H1 (cell line): ENCODE results near the gene CHPF2. TPM values are rescaled to one million over a fixed set of nuclear protein-coding genes. Genes with fewer than 3 reads are reported as not detected.
A peak's percentile ranks its signal among the peaks of the same experiment; 100 is the strongest.

Source experiments
- CTCF ChIA-PET: fragments of 300-600 bp; sonication (Branson Sonifier 250); formaldehyde crosslinking; loops from one replicate; lab custom pipeline; 2021; ENCODE audit not compliant: partially characterized antibody; lab: Charles Lee
- POLR2A ChIA-PET: fragments of 300-600 bp; sonication (Branson Sonifier 250); formaldehyde crosslinking; loops from one replicate; lab custom pipeline; 2021; ENCODE audit warnings: inconsistent platforms; ENCODE audit not compliant: partially characterized antibody; lab: Charles Lee
- DNase-seq, 2 experiments: peaks; one replicate each; pipeline versions ENCODE4 v3.0.0 to v3.0.0-alpha.2; 2010 to 2022; ENCODE audit warnings: low spot score in 2 of 2, low read depth in 1 of 2, mixed read lengths in 1 of 2
- FAIRE-seq: peaks from 2 replicates; lab custom pipeline; 2011; peaks lifted over from hg19 to GRCh38; lab: Jason Lieb, UNC
- H2AFZ ChIP-seq: 2 replicates; pipeline ENCODE4 v1.8.1; 2012; ENCODE audit warnings: low read length, inconsistent platforms
- H2AK5ac ChIP-seq: 2 replicates; pipeline ENCODE4 v1.6.1; 2013; ENCODE audit warnings: low read depth, low read length
- H2BK120ac ChIP-seq: replicated peaks from 2 replicates; pipeline ENCODE3; 2013; ENCODE audit warnings: low read depth, low read length, inconsistent platforms
- H2BK12ac ChIP-seq: 2 replicates; pipeline ENCODE4 v1.6.1; 2013; ENCODE audit warnings: low read depth, low read length
- H2BK15ac ChIP-seq: 2 replicates; pipeline ENCODE4 v1.6.1; 2013; ENCODE audit warnings: low read length
- H2BK20ac ChIP-seq: 2 replicates; pipeline ENCODE4 v1.6.1; 2013; ENCODE audit warnings: low read length
- H2BK5ac ChIP-seq: 2 replicates; pipeline ENCODE4 v1.6.1; 2013; ENCODE audit warnings: low read depth, low read length
- H3K14ac ChIP-seq: 2 replicates; pipeline ENCODE4 v1.6.1; 2013; ENCODE audit warnings: inconsistent platforms; ENCODE audit not compliant: insufficient read length
- H3K18ac ChIP-seq: 2 replicates; pipeline ENCODE4 v1.6.1; 2013; ENCODE audit warnings: low read length; ENCODE audit errors: extremely low read depth
- H3K23ac ChIP-seq: 2 replicates; pipeline ENCODE4 v1.6.1; 2013; ENCODE audit warnings: inconsistent platforms; ENCODE audit not compliant: insufficient read length
- H3K23me2 ChIP-seq: 2 replicates; pipeline ENCODE4 v1.6.1; 2013; ENCODE audit warnings: low read depth, low read length
- H3K27ac ChIP-seq: 2 replicates; pipeline ENCODE4 v1.6.1; 2011; ENCODE audit warnings: low read depth, low read length, inconsistent platforms
- H3K27me3 ChIP-seq, 4 experiments: replicated peaks in 1 of 4; 1 replicate in 1 of 4; 2 replicates in 3 of 4; pipeline versions ENCODE4 v1.6.1 to v1.8.1; 2011 to 2013; ENCODE audit warnings: low read length in 3 of 4, mild to moderate bottlenecking in 3 of 4, inconsistent platforms in 2 of 4, mixed read lengths in 2 of 4, moderate library complexity in 1 of 4; ENCODE audit not compliant: control insufficient read depth in 3 of 4, insufficient read depth in 3 of 4; ENCODE audit errors: extremely low read depth in 1 of 4
- H3K36me3 ChIP-seq, 4 experiments: 2 replicates each; pipeline versions ENCODE4 v1.6.1 to v1.8.1; 2011 to 2013; ENCODE audit warnings: mild to moderate bottlenecking in 4 of 4, low read length in 3 of 4, moderate library complexity in 2 of 4, control low read depth in 1 of 4, inconsistent platforms in 1 of 4; ENCODE audit not compliant: insufficient read depth in 4 of 4, control insufficient read depth in 2 of 4
- H3K4ac ChIP-seq: replicated peaks from 2 replicates; pipeline ENCODE3; 2013; ENCODE audit warnings: low read length, low read depth, mixed read lengths, inconsistent platforms; ENCODE audit not compliant: insufficient read length
- H3K4me1 ChIP-seq, 4 experiments: replicated peaks in 1 of 4; 1 replicate in 1 of 4; 2 replicates in 3 of 4; pipeline versions ENCODE4 v1.6.1 to v1.8.1; 2011 to 2013; ENCODE audit warnings: low read length in 3 of 4, inconsistent platforms in 2 of 4, mixed read lengths in 1 of 4; ENCODE audit not compliant: insufficient read depth in 4 of 4, control insufficient read depth in 3 of 4
- H3K4me2 ChIP-seq, 2 experiments: 2 replicates each; pipeline versions ENCODE4 v1.6.1 to v1.8.1; 2011 to 2013; ENCODE audit warnings: low read depth in 2 of 2, low read length in 2 of 2, control low read depth in 1 of 2, inconsistent platforms in 1 of 2, mild to moderate bottlenecking in 1 of 2; ENCODE audit not compliant: insufficient read depth in 1 of 2
- H3K4me3 ChIP-seq, 4 experiments: fragments of 200-600, 300-600 bp in 1 of 4; sonication (generic), shearing (Covaris generic), sonication (Bioruptor Twin) in 1 of 4; 2 replicates each; pipeline versions ENCODE4 v1.5.1 to v1.8.1; 2011 to 2016; ENCODE audit warnings: low read length in 4 of 4, low read depth in 3 of 4, control low read depth in 2 of 4, inconsistent platforms in 2 of 4, mild to moderate bottlenecking in 2 of 4, mixed read lengths in 1 of 4, moderate library complexity in 1 of 4; ENCODE audit not compliant: insufficient read depth in 2 of 4; ENCODE audit errors: extremely low read depth in 1 of 4
- H3K56ac ChIP-seq: replicated peaks from 2 replicates; pipeline ENCODE3; 2013; ENCODE audit warnings: low read depth, mild to moderate bottlenecking, mixed read lengths, low read length, inconsistent platforms; ENCODE audit not compliant: insufficient read length
- H3K79me1 ChIP-seq: 2 replicates; pipeline ENCODE4 v1.6.1; 2013; ENCODE audit warnings: low read depth, low read length, control low read depth
- H3K79me2 ChIP-seq, 2 experiments: 2 replicates each; pipeline versions ENCODE4 v1.6.1 to v1.8.1; 2012 to 2013; ENCODE audit warnings: low read length in 2 of 2, mild to moderate bottlenecking in 2 of 2, inconsistent platforms in 1 of 2; ENCODE audit not compliant: insufficient read depth in 2 of 2, control insufficient read depth in 1 of 2
- H3K9ac ChIP-seq, 4 experiments: replicated peaks in 1 of 4; 1 replicate in 1 of 4; 2 replicates in 3 of 4; pipeline versions ENCODE4 v1.6.1 to v1.8.1; 2011 to 2013; ENCODE audit warnings: low read depth in 3 of 4, low read length in 3 of 4, control low read depth in 2 of 4, mild to moderate bottlenecking in 2 of 4, moderate library complexity in 2 of 4, inconsistent platforms in 1 of 4; ENCODE audit errors: extremely low read depth in 1 of 4
- H3K9me3 ChIP-seq, 2 experiments: 2 replicates each; pipeline versions ENCODE4 v1.6.1 to v1.8.1; 2012 to 2013; ENCODE audit warnings: mild to moderate bottlenecking in 2 of 2, moderate library complexity in 2 of 2, control low read depth in 1 of 2, inconsistent platforms in 1 of 2, low read depth in 1 of 2, low read length in 1 of 2, mixed read lengths in 1 of 2; ENCODE audit not compliant: insufficient read depth in 2 of 2
- H4K20me1 ChIP-seq, 2 experiments: replicated peaks in 1 of 2; 2 replicates each; pipeline versions ENCODE3 to v1.8.1; 2011 to 2013; ENCODE audit warnings: inconsistent platforms in 2 of 2, low read length in 2 of 2, mild to moderate bottlenecking in 1 of 2; ENCODE audit not compliant: insufficient read depth in 2 of 2, control insufficient read depth in 1 of 2
- H4K5ac ChIP-seq: 2 replicates; pipeline ENCODE4 v1.6.1; 2013; ENCODE audit warnings: low read length, low read depth, mixed read lengths, inconsistent platforms; ENCODE audit not compliant: insufficient read length
- H4K8ac ChIP-seq: 2 replicates; pipeline ENCODE4 v1.8.0; 2013; ENCODE audit warnings: mild to moderate bottlenecking, moderate library complexity, low read length, inconsistent platforms; ENCODE audit not compliant: insufficient read depth; ENCODE audit errors: extremely low read depth
- H4K91ac ChIP-seq: replicated peaks from 2 replicates; pipeline ENCODE3; 2013; ENCODE audit warnings: low read length, mixed read lengths, inconsistent platforms; ENCODE audit not compliant: insufficient read length
- BACH1 ChIP-seq: IDR thresholded peaks from 2 replicates; pipeline ENCODE4 v1.6.1; 2012; ENCODE audit warnings: low read length, improper control_type of control experiment
- CEBPB ChIP-seq: IDR thresholded peaks from 2 replicates; pipeline ENCODE4 v1.6.1; 2012; ENCODE audit warnings: low read depth, low read length
- HDAC6 ChIP-seq: IDR thresholded peaks from one replicate; pipeline ENCODE4 v1.7.1; 2012; ENCODE audit warnings: low read depth, mild to moderate bottlenecking, inconsistent platforms, low read length, moderate library complexity
- MAFK ChIP-seq: IDR thresholded peaks from 2 replicates; pipeline ENCODE4 v1.6.1; 2012; ENCODE audit warnings: low read depth, mild to moderate bottlenecking, improper control_type of control experiment, low read length
- RFX5 ChIP-seq: IDR thresholded peaks from 2 replicates; pipeline ENCODE4 v1.6.1; 2011; ENCODE audit warnings: low read depth, low read length, improper control_type of control experiment, borderline replicate concordance
- RNF2 ChIP-seq: fragments of 200-900, 300-1000 bp; sonication (generic); IDR thresholded peaks from 2 replicates; pipeline ENCODE4 v1.7.1; 2016; ENCODE audit warnings: borderline replicate concordance, low read depth, mild to moderate bottlenecking, antibody characterized with exemption, low read length; ENCODE audit not compliant: poor library complexity, severe bottlenecking; ENCODE audit errors: missing control alignments
- SIRT6 ChIP-seq: IDR thresholded peaks from one replicate; pipeline ENCODE4 v1.7.1; 2012; ENCODE audit warnings: low read length, inconsistent platforms
- SP2 ChIP-seq: IDR thresholded peaks from 2 replicates; pipeline ENCODE4 v1.6.1; 2012; ENCODE audit warnings: mild to moderate bottlenecking, low read length, inconsistent platforms
- TCF12 ChIP-seq: IDR thresholded peaks from 2 replicates; pipeline ENCODE4 v1.6.1; 2011; ENCODE audit warnings: low read depth, mild to moderate bottlenecking, low read length
- ZNF274 ChIP-seq: IDR thresholded peaks from 2 replicates; pipeline ENCODE4 v1.7.0; 2012; ENCODE audit warnings: low read length, borderline replicate concordance; ENCODE audit errors: extremely low read depth
- WGBS, 2 experiments: shearing (Covaris generic) in 1 of 2; methylation state at CpG; one replicate each; pipeline versions ENCODE4 v1.1.6 to v1.1.7; 2013 to 2015; ENCODE audit warnings: low lambda C conversion rate in 2 of 2, mixed read lengths in 2 of 2, inconsistent platforms in 1 of 2, low coverage in 1 of 2, missing lambda C conversion rate in 1 of 2; ENCODE audit not compliant: insufficient replicate concordance in 2 of 2, insufficient coverage in 1 of 2, insufficient read length in 1 of 2; ENCODE audit errors: extremely low coverage in 1 of 2, missing lambda C conversion rate in 1 of 2; 5-methylcytosine and 5-hydroxymethylcytosine counted together
- polyA plus RNA-seq, 7 experiments: library from polyadenylated mRNA; depleted of rRNA in 3 of 7; stranded (reverse) in 5 of 7; unstranded in 2 of 7; fragments of >200 nt in 5 of 7; fragments of 200-250 nt in 2 of 7; gene quantifications; 1 replicate in 5 of 7; 2 replicates in 1 of 7; 4 replicates in 1 of 7; pipeline versions ENCODE4 v1.2.1 to v1.2.3, GENCODE V29; 2011 to 2013; ENCODE audit warnings: missing spikeins in 2 of 7, mixed read lengths in 2 of 7
- total RNA-seq: library from RNA; stranded (reverse); fragmentation: NEBNext Ultra II Directional; extraction: Animal tissue kit (Norgen Biotek cat#: 25700); gene quantifications from 2 replicates; pipeline ENCODE4 v1.2.1, GENCODE V29; 2021

CHPF2 gene
- total and polyA plus RNA-seq, 2 of the 8 experiments (the other 6 are each of a cell fraction or from before 2014, with no cell fraction given): 14.4 to 20.6 TPM

DNA sequence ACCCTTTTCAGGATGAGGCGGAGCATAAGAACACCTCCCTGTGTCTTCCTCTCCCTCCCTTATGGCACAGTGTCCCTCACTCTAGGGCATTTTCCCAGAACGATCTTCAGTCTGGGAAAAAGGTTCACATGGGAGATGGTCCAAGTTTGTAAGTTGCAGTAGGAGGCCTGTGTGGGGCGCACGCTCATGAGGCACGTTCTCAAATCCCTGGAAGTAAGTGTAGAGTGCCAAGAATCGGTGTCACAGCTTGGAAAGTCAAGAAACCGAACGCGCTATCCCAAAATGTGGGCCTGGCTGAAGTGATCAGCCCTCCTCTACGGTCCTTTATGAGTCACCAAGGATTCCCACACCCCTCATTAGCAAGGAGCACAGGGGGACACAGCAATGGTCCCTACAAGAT lies 40.1 kb downstream of the CHPF2 start:
- no peak overlapping the region for H3K18ac ChIP-seq
- H4K20me1 ChIP-seq: peaks cover 0 to 5% of the 10 kb centered on the region in 2 experiments
- WGBS, 2 experiments: 84% methylated on average over 10 of the region's 10 CpGs; no CpG with 5 or more reads in 1 of the 2 experiments
- H4K91ac ChIP-seq: no peak overlapping the region
- H3K56ac ChIP-seq: no peak overlapping the region
- no peak overlapping the region for H2AFZ ChIP-seq
- no peak overlapping the region for H2BK120ac ChIP-seq
- TF ChIP-seq SIRT6 (no peak), HDAC6 (no peak), BACH1 (no peak), RNF2 (no peak), RFX5 (no peak), MAFK (no peak), CEBPB (no peak), TCF12 (no peak), SP2 (no peak), ZNF274 (no peak)
- DNase-seq (no peak), FAIRE-seq (no peak)
- peaks cover 10% of the 10 kb centered on the region; the same call in 1 of the 2 replicates for H3K23me2 ChIP-seq
- ChIA-PET CTCF (interaction anchor here (0.8 to 1.6 kb wide), 7 partner anchors 24 to 79 kb away, joined by 3 to 5 read pairs (median 4); no protein-coding TSS in a partner anchor), POLR2A (interaction anchor here (0.9 kb wide), 1 partner anchor 35 kb away, joined by 3 read pairs; no protein-coding TSS in a partner anchor)
- H3K4me1 ChIP-seq: peaks cover 0 to 10% (median 7%) of the 10 kb centered on the region in 4 experiments; a peak in 6 of 7 replicates
- no peak overlapping the region for H2BK20ac ChIP-seq
- H3K27me3 ChIP-seq: peaks cover 0 to 17% (median 13%) of the 10 kb centered on the region in 4 experiments; a peak in 6 of 7 replicates
- no peak overlapping the region for H4K8ac ChIP-seq
- H4K5ac ChIP-seq: no peak overlapping the region
- H3K9me3 ChIP-seq: no peaks in the 10 kb centered on the region
- no peak overlapping the region for H2BK5ac ChIP-seq
- no peak overlapping the region for H3K4me2 ChIP-seq
- H3K36me3 ChIP-seq: no peaks in the 10 kb centered on the region
- H3K23ac ChIP-seq: no peak overlapping the region
- H3K79me1 ChIP-seq: no peaks in the 10 kb centered on the region
- no peak overlapping the region for H3K27ac ChIP-seq
- no peaks in the 10 kb centered on the region for H3K79me2 ChIP-seq
- H2BK12ac ChIP-seq: no peak overlapping the region; the same call in 1 of the 2 replicates
- H2BK15ac ChIP-seq: no peak overlapping the region
- peak overlapping the region; percentile 75; the same call in 1 of the 2 replicates for H2AK5ac ChIP-seq
- no peak overlapping the region for H3K14ac ChIP-seq
- no peak overlapping the region for H3K4me3 ChIP-seq
- no peak overlapping the region for H3K9ac ChIP-seq
- H3K4ac ChIP-seq: no peak overlapping the region
